Right lobe of liver (tissue), 6 donors: ENCODE measurements around the gene FBLN1. TPM values are rescaled to one million over a fixed set of nuclear protein-coding genes. Genes with fewer than 3 reads are reported as not detected.

ENCODE experiments used
- ATAC-seq, 4 donors: fragments of 200-7000 bp; cut with Tn5 transposase; one replicate each; pipeline ENCODE4 v1.9.1; 2020; ENCODE audit warnings: mild to moderate bottlenecking in 4 of 4, moderate library complexity in 4 of 4
- DNase-seq, 3 donors: peaks; one replicate each; pipeline ENCODE4 v3.0.0-alpha.2; 2020
- H3K27ac ChIP-seq, 3 donors: fragments of 200-600 bp; one replicate each; pipeline ENCODE4 v1.8.0; 2022
- H3K27me3 ChIP-seq, 2 donors: fragments of 200-600 bp; one replicate each; pipeline ENCODE4 v1.8.0; 2022
- H3K36me3 ChIP-seq, 4 donors: fragments of 200-600 bp; sonication (generic) in 1 of 4; one replicate each; pipeline versions ENCODE4 v1.5.1 to v1.8.0; 2017 to 2022; ENCODE audit warnings: control low read depth in 1 of 4
- H3K4me1 ChIP-seq, 4 donors: fragments of 200-600 bp; sonication (generic) in 1 of 4; one replicate each; pipeline versions ENCODE4 v1.5.1 to v1.8.0; 2017 to 2022; ENCODE audit warnings: control low read depth in 1 of 4
- H3K4me3 ChIP-seq, 3 donors: fragments of 200-600 bp; one replicate each; pipeline ENCODE4 v1.8.0; 2022
- H3K9me3 ChIP-seq, 4 donors: fragments of 200-600 bp; sonication (generic) in 1 of 4; one replicate each; pipeline versions ENCODE4 v1.5.1 to v1.8.0; 2017 to 2022; ENCODE audit warnings: control low read depth in 1 of 4
- POLR2A ChIP-seq: fragments of 450-650 bp; IDR thresholded peaks from one replicate; pipeline ENCODE4 v1.6.1; 2017; ENCODE audit warnings: antibody characterized with exemption, mild to moderate bottlenecking
- WGBS: methylation state at CpG from one replicate; pipeline ENCODE4 v1.1.6; 2018; ENCODE audit warnings: low coverage, low lambda C conversion rate; ENCODE audit not compliant: insufficient coverage; ENCODE audit errors: missing lambda C conversion rate; 5-methylcytosine and 5-hydroxymethylcytosine counted together
- intact Hi-C, 2 donors: fragments of 100-400 bp; cut with DNase I; formaldehyde crosslinking; loops; one replicate each; pipeline versions ENCODE4 v1.11.2 to v1.14.1; 2022
- total RNA-seq, 6 experiments: library from RNA; depleted of rRNA in 2 of 6; stranded (reverse); fragments of >200 nt in 2 of 6; fragmentation: NEBNext Ultra II Directional in 3 of 6; extraction: Animal tissue kit (Norgen Biotek cat#: 25700) in 3 of 6; gene quantifications; one replicate each; pipeline versions ENCODE4 v1.1.0 to v1.2.4, GENCODE V29; 2016 to 2023
- TF ChIP-seq, protein P1 (sequence below), 4 donors: fragments of 200-600 bp in 3 of 4; fragments of 450-650 bp in 1 of 4; IDR thresholded peaks; one replicate each; pipeline versions ENCODE4 v1.5.1 to v1.8.0; 2016 to 2022; ENCODE audit warnings: antibody characterized with exemption in 4 of 4, mild to moderate bottlenecking in 2 of 4
- donor health status: DM: no; HTN: yes; CAD: no.
- donor health status: DM: no; HTN: no; CAD: no.
- donor health status: DM: no; HTN: no; CAD: no.
- donor health status: DM: no; HTN: yes; CAD: no.
- donor health status: DM: no; HTN: yes; CAD: no.

Gene FBLN1
- total RNA-seq, 6 experiments from 2014 or later = 1.6 to 6.6 (median 3.4) TPM

DNA sequence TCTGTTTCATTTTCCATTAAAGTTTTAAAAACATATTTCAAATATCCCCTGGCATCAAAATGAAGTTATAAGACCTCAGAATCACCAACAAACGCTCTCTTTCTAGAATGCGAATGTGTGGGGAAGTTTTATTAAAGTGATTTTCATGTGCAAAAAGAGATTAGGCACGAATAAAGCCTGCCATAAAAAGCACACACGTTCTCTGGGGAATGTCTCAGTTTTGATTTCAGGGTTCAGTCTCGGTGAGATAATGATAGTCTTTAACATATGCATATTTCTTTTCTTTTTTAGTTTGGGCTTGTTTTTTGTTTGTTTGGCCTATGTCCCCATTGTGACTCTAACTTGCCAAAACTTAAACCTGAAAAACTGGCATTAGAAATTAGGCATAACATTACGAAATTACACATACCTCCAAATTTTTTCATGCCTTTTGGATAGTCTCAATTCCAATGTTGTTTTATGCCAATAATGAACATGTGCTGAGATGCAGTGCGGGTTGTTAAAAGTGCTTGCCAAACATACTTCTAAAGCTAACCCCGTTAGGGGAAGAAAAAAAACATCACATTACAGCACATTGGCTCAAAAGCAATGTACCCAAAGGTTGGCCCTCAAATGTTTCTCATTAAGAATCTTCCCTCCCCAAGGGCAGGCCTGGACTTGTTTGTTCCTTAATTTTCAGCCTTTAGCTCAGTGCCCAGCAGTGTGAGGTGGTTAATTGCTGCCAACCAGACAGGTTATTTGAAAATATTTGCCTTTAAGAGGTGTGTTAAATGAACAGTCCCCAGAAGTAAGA, 33.2 kb upstream of the FBLN1 start:
- Histone ChIP-seq H3K9me3 (no peaks in the 10 kb centered on the region), H3K4me3 (no peak overlapping the region), H3K27me3 (no peaks in the 10 kb centered on the region), H3K36me3 (no peaks in the 10 kb centered on the region), H3K4me1 (no peaks in the 10 kb centered on the region), H3K27ac (no peak overlapping the region)
- DNase-seq (no peak), ATAC-seq (no peak)
- intact Hi-C loops = no loop called here
- 54% methylated on average over 8 of the region's 8 CpGs for whole genome bisulfite sequencing
- TF ChIP-seq, protein P1, sequence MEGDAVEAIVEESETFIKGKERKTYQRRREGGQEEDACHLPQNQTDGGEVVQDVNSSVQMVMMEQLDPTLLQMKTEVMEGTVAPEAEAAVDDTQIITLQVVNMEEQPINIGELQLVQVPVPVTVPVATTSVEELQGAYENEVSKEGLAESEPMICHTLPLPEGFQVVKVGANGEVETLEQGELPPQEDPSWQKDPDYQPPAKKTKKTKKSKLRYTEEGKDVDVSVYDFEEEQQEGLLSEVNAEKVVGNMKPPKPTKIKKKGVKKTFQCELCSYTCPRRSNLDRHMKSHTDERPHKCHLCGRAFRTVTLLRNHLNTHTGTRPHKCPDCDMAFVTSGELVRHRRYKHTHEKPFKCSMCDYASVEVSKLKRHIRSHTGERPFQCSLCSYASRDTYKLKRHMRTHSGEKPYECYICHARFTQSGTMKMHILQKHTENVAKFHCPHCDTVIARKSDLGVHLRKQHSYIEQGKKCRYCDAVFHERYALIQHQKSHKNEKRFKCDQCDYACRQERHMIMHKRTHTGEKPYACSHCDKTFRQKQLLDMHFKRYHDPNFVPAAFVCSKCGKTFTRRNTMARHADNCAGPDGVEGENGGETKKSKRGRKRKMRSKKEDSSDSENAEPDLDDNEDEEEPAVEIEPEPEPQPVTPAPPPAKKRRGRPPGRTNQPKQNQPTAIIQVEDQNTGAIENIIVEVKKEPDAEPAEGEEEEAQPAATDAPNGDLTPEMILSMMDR (IDR thresholded peaks at IDR 0.05) = no peak
- TF ChIP-seq POLR2A = no peak

GRCh38 chr22:45470871-45471270, 31.8 kb upstream of the FBLN1 start:
- Histone ChIP-seq H3K9me3 (no peaks in the 10 kb centered on the region), H3K27me3 (no peaks in the 10 kb centered on the region), H3K4me1 (no peaks in the 10 kb centered on the region), H3K36me3 (no peaks in the 10 kb centered on the region), H3K27ac (no peak overlapping the region), H3K4me3 (no peak overlapping the region)
- intact Hi-C loops = no loop called here
- ATAC-seq (no peak), DNase-seq (no peak)
- TF ChIP-seq, protein P1 (IDR thresholded peaks at IDR 0.05) = no peak
- TF ChIP-seq POLR2A = no peak
- WGBS = 69% methylated on average over 9 of the region's 11 CpGs

- Histone ChIP-seq H3K27ac (no peak overlapping the region), H3K27me3 (no peaks in the 10 kb centered on the region), H3K9me3 (no peaks in the 10 kb centered on the region), H3K36me3 (no peaks in the 10 kb centered on the region), H3K4me3 (no peak overlapping the region), H3K4me1 (no peaks in the 10 kb centered on the region)
- intact Hi-C loops = no loop called here
- ATAC-seq = no peak
- WGBS = 83% methylated on average over 3 of the region's 3 CpGs
- TF ChIP-seq, protein P1 (IDR thresholded peaks at IDR 0.05) = no peak
- no peak for TF ChIP-seq POLR2A
- DNase-seq = no peak
Observed at GRCh38 chr22:45472426-45472825, 30.3 kb upstream of the FBLN1 start.

GRCh38 chr22:45473626-45474237, 29.0 kb upstream of the FBLN1 start:
- no peak overlapping the region for H3K4me3 ChIP-seq
- H3K27ac ChIP-seq = no peak overlapping the region
- H3K4me1 ChIP-seq = no peaks in the 10 kb centered on the region
- no peaks in the 10 kb centered on the region for H3K9me3 ChIP-seq
- WGBS = 81% methylated on average over 6 of the region's 6 CpGs
- ATAC-seq = no peak
- no peaks in the 10 kb centered on the region for H3K27me3 ChIP-seq
- intact Hi-C loops = no loop called here
- TF ChIP-seq, protein P1 (IDR thresholded peaks at IDR 0.05) = no peak
- no peak for TF ChIP-seq POLR2A
- DNase-seq = no peak
- no peaks in the 10 kb centered on the region for H3K36me3 ChIP-seq
